Uterus (tissue), 2 donors: ENCODE measurements around the gene SUMO2.

Source experiments
- CTCF ChIP-seq, 4 experiments: fragments of 200-600 bp in 2 of 4; fragments of 450-650 bp in 2 of 4; sonication (generic) in 2 of 4; IDR thresholded peaks; one replicate each; pipeline ENCODE4 v1.5.1; 2016 to 2019; ENCODE audit warnings: antibody characterized with exemption in 4 of 4, mild to moderate bottlenecking in 2 of 4, moderate library complexity in 1 of 4
- POLR2A ChIP-seq, 2 donors: fragments of 450-650 bp; IDR thresholded peaks; one replicate each; pipeline ENCODE4 v1.6.1; 2016; ENCODE audit warnings: antibody characterized with exemption in 2 of 2, mild to moderate bottlenecking in 1 of 2, moderate library complexity in 1 of 2

- TF ChIP-seq CTCF (IDR thresholded peaks at IDR 0.05) (peak in 2 of 4 experiments; percentile 16 to 31), POLR2A (IDR thresholded peaks at IDR 0.05) (no peak)
These were observed 52.0 kb downstream of the SUMO2 start for GRCh38 chr17:75130632-75131277.
